GM19238 (cell line): ENCODE measurements around the gene KIF22.
"Not testable (repeated sequence)": the region's sequence is repeated elsewhere in the genome, so short reads cannot be mapped to it uniquely, and the experiment has no call there.

Source experiments
- DNase-seq: peaks from one replicate; pipeline ENCODE4 v3.0.0; 2011; ENCODE audit warnings: low spot score; ENCODE audit not compliant: insufficient read length

KIF22 gene

DNA sequence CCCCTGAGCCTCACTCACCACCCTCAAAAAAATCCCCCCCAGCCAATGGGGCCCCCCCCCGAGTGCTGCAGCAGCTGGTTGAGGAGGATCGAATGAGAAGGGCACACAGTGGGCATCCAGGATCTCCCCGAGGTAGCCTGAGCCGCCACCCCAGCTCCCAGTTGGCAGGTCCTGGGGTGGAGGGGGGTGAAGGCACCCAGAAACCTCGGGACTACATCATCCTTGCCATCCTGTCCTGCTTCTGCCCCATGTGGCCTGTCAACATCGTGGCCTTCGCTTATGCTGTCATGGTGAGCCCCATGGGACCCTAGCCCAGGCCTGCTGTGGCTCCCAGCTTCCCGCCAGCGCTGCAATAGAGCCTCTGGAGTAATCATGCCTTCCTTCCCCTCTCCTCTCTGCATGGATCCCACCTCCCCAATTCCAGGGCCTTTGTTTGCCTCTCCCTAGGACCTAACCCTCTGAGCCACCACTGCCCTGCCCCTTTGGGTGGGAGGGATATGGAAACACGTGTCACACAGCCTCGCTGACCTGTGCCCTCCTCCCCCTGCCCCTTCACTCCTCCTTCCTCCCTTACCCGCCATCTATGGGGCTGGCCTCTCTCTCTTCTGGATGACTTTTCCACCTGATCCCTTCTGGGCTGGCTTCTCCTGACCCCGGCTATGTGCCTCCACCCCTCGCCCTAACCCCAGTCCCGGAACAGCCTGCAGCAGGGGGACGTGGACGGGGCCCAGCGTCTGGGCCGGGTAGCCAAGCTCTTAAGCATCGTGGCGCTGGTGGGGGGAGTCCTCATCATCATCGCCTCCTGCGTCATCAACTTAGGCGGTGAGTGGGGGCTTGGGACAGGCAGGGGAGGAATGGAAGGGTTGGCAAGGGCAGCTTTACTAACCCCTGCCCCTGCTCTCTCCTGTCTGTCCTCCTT, 23.4 kb downstream of the KIF22 start:
- no peak for DNase-seq

DNA sequence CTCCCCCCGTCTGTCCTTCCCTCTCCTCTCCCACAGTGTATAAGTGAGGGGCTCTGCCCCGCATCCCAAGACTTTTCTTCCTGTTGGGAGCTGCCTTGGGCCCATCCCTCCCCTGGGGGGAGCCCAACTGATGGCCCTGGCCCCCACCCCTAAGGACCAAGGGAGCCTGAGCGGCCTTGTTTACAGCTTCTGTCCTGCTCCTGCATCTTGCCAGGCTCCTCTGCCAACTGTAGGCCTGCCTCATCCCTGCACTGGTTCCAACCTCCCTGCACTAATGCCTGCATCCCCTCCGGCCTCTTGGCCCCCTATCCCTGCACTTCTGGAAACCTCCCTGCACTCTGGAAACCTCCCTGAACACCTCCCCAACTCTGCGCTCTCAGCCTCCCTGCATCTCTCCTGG, 24.0 kb downstream of the KIF22 start:
- DNase-seq = no peak

DNA sequence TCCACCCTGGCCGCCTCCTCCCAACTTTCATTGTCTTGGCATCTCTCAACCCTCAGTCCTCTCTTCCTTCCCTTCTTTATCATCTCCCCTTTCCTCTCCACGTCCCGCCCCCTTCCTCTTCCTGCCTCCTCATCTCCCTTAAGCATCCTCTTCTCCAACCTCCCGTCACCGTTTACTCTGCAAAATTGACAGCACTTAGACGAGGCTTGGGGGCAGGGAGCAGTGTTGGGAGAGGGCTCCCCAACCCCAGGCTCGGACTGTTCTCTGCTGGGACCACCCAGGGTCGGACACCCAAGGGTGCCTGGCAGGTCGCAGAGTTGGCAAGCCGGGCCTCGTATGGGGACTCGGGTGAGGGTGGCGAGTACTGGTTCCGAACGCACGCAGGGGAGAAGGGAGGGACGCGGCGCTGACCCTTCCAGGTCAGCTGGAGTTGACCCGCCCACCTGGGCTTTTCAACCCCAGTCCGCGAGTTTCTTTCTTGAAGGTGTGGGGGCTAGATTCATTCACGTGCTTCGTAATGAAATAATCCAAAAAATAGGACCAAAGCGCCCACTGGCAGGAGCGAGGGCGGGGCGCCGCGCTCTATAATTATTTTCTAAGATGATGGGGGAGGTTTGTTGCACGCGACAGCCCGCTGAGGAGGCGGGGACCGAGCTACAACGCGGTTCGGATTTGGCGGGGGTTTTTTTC, 24.6 kb downstream of the KIF22 start:
- no peak for DNase-seq

DNA sequence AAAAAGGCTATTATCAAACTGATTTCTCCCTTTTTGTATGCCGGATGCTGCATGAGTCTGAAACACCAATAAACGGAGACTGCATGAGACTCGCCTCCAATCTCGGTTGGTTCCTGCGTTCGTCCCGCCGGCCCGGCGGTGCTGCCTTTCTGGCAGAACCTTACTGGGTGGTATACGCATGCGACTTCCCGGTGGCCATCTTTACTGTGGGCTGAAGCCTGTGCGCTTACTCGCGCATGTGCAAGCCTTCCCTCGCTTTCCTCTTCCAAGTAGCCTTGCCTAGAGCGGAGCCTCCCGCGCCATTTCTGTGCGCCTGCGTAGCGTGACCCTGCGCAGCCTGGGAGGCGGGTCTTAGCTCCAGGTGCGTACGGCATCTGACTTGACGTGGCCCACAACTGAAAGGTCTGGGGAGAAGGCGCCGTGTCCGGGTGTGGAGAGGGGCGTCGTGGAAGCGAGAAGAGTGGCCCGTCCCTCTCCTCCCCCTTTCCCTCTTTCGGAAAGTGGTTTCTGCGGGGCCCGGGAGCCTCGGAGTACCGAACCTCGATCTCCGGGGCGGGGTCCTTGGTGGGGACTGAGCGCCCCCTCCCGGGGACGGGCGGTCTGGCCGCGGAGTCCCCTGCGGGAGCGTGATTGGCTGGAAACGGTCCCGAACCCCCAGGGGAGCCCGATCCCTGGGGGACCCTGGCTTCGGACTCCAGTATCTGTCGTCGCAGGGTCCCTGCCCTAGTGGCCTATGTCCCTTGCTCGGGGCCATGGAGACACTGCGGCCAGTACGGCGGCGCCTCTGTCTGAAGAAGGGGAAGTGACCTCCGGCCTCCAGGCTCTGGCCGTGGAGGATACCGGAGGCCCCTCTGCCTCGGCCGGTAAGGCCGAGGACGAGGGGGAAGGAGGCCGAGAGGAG, 25.5 kb downstream of the KIF22 start, which contains the start of gene PAGR1:
TSS of gene PAGR1 (plus strand) at position 360 of the 901 bp plus-strand sequence. CDS start at position 734, 374 bp downstream.
- DNase-seq = peak; percentile 97

DNA sequence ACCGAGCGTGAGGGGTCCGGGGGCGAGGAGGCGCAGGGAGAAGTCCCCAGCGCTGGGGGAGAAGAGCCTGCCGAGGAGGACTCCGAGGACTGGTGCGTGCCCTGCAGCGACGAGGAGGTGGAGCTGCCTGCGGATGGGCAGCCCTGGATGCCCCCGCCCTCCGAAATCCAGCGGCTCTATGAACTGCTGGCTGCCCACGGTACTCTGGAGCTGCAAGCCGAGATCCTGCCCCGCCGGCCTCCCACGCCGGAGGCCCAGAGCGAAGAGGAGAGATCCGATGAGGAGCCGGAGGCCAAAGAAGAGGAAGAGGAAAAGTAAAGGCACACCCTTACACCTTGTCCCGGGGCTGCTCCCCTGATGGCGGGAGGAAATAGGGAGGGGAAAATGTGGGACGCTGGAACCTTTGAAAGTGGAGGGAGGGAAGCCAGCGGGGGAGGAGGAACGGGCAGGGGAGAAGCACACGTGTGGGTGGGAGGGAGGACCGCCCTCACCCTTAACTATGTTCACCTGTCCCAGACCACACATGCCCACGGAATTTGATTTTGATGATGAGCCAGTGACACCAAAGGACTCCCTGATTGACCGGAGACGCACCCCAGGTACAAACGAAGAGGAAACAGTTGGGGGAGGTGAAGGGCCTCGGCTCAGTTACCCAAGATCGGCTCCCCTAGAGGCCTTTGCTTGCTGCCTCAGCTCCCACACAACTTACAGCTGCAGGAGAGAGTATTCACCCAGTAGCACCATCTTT, 26.3 kb downstream of the KIF22 start:
- DNase-seq = peak; percentile 46

DNA sequence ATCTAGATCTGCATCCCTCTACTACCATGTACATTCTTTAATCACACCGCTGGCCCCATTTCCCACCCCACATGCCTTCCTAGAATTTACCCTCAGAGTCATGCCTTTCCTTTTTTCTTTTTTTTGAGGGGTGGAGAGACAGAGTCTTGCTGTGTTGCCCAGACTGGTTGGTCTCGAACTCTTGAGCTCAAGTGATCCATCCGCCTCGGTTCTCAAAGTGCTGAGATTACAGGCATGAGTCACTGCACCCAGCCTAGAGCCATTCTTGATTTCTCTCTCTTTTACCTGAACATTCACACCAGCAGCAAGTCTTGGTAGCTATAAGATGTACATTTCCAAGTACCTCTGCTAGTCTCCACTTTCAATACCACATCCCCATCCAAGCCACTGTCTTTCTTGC, 27.5 kb downstream of the KIF22 start:
- no peak for DNase-seq

DNA sequence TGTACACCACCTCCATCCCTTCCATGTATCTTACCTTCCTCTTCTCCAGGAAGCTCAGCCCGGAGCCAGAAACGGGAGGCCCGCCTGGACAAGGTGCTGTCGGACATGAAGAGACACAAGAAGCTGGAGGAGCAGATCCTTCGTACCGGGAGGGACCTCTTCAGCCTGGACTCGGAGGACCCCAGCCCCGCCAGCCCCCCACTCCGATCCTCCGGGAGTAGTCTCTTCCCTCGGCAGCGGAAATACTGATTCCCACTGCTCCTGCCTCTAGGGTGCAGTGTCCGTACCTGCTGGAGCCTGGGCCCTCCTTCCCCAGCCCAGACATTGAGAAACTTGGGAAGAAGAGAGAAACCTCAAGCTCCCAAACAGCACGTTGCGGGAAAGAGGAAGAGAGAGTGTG, 29.0 kb downstream of the KIF22 start:
- DNase-seq = no peak

DNA sequence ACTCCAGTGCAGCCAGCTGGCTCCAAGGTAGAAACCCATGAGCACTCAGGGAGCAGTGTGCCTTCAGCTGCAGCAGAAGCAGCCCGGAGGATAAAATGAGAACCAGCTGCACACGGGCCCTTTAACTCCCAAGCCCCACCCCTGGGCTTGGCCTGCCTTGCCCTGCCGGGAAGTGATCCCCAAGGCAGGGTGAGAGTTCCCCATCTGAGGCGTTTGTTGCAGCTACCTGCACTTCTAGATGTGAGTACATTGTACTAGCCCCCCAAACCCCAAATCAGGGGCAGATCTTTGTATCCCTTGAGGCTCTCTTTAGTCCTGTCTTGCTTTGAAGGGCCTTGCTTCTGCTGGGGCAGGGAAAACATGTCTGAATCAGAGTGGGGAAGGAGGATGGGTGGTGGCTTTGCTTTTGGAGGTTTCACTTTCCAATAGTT, 29.7 kb downstream of the KIF22 start, which contains the start of gene MVP:
TSS of gene MVP (plus strand) at position 192 of the 431 bp plus-strand sequence. CDS start 10,088 bp downstream, outside the sequence.
- peak; percentile 63 for DNase-seq

DNA sequence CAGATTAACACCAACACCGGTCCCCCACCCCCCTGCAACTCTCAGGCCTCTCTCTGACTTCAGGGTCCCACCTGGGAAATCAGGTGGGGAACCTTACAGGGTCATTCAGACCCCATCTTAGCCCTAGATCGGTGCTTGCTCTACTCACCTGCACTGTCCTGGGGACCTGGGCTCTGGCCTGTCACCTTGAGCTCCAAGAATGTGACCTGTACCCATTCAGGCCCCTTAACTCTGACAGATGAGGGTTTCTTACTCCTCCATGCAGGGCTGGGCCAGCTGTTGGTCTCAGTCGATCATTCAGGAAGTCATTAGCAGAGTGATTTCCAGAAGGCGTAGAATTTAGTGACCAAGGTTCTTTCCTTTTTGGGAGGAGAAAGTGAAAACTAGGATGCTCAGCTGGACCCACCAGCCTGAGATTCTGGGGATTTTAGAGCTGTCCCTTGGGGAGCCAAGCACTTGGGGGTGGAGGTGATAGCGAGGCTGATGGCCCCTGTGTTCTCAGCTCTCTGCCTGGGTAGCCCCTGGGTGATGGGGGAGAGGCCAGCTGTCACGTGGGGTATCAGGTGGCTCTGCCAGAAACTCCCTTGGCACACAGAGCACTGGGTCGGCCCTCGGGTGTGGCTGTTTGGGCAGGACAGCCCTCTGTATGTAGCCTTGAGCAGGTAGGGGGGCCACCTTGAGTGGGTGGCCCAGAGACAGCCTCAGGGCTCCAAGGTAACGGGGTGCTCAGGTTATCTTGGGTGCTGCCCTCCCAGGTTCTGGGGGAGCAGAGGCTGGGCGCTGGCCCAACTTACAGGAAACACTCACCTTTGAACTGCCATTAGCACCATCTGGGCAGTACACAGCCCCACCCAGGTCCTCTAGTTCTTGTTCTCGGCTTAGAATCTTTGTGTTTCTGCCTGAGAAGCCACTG, 30.4 kb downstream of the KIF22 start:
- peak; percentile 69 for DNase-seq

DNA sequence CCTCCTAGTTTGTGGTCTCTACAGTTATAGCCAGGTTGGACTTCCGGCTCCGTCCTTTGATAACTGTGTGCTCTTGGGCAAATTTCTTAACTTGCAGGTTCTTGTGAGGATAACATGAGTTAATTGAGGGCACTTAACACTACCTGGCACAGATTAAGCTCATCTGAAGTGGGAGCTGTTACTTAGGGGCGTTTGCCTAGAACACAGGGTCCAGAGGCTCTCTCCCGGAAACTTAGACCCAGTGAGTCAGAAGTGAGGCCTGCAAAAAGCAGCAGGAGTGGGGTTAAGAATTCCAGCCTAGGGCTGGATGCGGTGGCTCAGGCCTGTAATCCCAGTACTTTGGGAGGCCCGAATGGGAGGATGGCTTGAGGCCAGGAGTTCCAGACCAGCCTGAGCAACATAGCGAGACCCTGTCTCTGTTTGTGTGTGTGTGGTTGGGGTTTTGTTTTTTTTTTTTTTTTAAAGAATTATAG, 31.1 kb downstream of the KIF22 start:
- no peak for DNase-seq

DNA sequence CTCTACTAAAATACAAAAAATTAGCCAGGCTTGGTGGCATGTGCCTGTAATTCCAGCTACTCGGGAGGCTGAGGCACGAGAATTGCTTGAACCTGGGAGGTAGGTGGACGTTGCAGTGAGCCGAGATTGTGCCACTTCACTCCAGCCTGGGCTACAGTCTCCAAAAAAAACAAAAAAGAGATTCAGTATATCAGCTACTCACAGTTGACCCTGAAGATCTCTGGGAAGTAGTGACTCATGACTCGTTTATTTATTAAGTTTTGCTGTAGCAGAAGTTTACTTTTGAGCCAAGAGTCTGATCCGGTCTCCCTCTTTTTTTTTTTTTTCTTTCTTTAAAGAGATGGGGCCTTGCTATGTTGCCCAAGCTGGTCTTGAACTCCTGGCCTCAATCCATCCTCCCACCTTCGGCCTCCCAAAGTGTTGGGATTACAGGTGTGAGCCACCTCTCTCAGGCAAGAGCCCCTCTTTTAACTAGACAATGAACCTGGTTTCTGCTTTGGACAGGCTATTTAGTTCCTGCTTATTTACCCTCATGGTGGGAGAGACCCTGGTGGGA, 34.1 kb downstream of the KIF22 start:
- no peak for DNase-seq

DNA sequence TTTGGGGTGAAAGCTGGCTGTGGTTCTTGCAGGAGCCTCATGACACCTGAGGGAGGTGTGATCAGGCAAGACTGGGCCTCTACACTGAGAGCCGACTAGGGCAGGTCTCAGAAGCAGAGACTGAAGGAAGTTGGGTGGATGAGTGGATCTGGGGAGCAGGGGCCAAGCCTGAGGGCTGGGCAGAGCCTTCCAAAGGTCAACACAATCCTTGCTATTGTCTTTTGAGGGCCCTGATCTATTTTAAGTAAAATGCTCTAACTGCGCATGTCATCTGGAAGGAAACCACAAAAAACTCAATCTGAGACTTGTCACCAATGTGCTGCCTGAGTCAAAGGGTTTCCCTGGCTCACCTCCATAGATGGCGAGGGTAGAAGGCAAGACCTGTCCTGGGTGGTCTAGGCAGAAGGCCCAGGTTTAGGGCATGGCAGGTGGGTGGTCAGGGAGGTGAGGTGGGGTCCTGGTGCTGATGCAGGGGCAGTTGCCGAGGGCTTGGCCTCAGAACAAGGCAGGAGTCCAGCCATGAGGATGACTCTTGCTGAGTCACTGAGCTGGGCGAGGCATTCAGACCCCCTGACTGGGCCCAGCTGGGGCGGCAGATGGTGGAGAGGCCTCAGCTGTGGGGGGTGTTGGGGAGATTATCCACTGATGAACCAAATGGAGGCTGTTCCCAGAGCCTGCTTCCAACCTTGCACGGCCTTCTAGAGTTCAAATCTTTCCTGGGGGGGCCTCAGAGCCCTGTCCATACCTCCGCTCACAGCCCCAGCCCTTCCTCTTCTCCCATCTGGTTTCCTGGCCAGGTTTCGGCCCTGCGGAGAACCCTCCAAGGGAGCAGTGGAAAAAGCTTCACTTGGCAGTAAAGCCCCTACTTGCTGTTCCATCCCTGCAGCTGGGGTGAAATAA, 34.8 kb downstream of the KIF22 start:
- no peak for DNase-seq

DNA sequence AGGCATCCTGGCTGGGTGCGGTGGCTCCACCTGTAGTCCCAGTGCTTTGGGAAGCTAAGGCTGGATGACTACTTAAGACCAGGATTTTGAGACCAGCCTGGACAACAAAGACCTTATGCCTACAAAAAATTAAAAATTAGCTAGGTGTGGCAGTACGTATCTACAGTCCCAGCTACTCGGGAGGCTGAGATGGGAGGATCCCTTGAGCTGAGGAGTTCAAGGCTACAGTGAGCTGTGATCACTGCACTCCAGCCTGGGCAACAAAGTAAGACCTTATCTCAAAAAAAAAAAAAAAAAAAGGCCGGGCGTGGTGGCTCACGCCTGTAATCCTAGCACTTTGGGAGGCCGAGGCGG, 35.8 kb downstream of the KIF22 start:
- DNase-seq = no peak

DNA sequence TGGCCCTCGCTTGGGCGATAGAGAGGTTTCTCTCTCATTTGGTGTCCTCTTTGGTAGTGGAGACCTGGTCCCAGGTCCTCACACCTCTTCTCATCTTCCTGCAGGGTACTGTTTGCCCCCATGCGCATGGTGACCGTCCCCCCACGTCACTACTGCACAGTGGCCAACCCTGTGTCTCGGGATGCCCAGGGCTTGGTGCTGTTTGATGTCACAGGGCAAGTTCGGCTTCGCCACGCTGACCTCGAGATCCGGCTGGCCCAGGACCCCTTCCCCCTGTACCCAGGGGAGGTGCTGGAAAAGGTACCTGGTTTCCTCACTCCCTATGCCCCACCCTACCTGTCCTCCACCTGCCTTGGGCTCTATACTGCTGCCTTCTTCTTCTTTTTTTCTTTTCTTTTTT, 40.2 kb downstream of the KIF22 start:
- DNase-seq = no peak

DNA sequence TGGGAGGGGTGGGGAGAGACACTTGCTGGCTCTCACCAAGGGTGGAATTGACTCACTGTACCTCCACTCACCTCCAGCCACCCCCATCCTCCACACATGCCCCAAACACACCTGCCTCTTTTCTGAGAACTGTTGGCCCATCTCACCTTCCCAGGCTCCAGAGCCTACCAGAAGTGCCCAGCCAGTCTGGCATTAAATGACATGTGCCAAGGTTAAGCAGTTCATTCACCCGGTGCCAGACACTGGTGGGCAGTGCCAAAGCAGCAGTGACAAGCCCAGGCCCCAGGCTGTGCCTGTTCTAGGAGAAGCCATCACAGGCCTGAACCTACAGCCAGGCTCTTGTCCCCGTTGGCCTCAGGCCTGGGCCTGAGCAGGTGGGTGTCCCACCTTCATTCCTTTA, 40.9 kb downstream of the KIF22 start:
- no peak for DNase-seq

DNA sequence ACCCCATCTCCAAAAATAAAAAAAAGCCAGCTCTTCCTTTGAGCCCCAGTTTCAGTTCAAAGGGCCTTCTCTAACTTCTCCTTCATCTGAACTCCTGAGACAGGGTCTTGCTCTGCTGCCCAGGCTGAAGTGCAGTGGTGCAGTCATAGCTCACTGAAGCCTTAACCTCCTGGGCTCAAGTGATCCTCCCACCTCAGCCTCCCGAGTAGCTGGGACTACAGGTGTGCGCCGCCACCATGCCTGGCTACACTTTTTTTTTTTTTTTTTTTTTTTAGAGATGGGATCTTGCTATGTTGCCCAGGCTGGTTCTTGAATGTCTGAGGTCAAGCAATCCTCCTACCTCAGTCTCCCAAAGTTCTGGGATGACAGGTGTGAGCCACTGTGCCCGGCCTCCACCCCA, 42.7 kb downstream of the KIF22 start:
- DNase-seq = not testable (repeated sequence)

DNA sequence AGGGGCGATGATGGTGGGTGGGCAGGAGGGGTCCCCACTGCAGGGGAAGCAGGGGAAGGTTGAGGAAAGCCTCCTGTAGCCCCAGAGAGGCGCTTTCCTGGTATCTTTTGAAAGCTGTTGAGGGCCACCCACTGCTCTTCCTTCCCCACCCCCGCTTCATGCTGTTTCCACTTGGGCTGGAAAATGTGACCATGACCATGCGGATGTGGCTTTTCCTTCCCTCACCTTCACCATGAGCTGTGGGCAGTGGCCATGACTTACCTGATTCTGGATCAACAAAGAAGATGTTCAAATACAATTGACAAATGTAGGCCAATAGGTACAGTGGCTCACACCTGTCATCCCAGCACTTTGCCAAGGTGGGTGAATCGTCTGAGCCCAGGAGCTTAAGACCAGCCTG, 43.5 kb downstream of the KIF22 start:
- DNase-seq = no peak

DNA sequence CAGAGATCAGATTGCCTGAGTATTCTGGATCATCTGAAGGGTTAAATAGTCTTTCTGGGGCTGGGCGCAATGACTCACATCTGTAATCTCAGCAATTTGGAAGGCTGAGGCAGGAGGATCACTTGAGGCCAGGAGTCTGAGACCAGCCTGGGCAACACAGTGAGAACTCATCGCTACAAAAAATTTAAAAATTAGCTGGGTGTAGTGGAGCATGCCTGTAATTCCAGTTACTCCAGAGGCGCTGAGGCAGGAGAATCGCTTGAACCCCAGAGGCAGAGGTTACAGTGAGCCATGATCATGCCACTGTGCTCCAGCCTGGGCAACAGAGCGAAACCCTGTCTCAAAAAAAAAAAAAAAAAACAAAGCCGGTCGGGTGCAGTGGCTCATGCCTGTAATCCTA, 45.4 kb downstream of the KIF22 start:
- no peak for DNase-seq
